ENCODE data around the gene PANK4. TPM values are rescaled to one million over a fixed set of nuclear protein-coding genes. Genes with fewer than 3 reads are reported as not detected.
"Not testable (repeated sequence)": the region's sequence is repeated elsewhere in the genome, so short reads cannot be mapped to it uniquely, and the experiment has no call there.

Gene PANK4
- total and polyA plus RNA-seq, 2 of the 8 experiments (the other 6 are each of a cell fraction or from before 2014, with no cell fraction given): 20.1 to 29.7 TPM

DNA sequence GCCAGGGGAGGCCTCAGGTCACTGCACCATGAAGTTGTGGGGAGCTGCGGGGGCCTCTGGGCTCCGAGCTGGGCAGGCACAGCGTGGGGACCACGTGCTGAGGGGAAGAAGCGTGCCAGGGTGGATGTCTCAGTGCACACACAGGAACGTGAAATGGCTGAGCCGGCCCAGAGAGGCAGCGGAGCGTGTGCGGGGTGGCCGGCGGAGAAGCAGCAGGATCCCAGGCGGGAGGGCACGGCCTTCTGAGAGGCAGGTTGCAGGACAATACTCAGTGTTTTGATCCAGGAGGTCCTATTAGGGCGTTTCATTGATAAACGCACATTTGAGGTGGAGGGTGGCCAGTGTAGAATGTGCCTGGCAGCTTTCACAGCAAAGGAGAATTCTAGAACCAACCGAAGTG is 42.7 kb upstream of the PANK4 start (continued):
- no peak for TF ChIP-seq SIN3A (conservative IDR thresholded peaks at IDR 0.05 in 1 of 2, IDR thresholded peaks at IDR 0.05 in 1 of 2; ENCODE audit: low read depth in 1 of 2, low read length in 2 of 2)
- no peak for TF ChIP-seq HDAC2 (IDR thresholded peaks at IDR 0.05; ENCODE audit: borderline replicate concordance in 1 of 2, low read depth in 2 of 2, low read length in 2 of 2)
- no peak for TF ChIP-seq CHD2 (IDR thresholded peaks at IDR 0.05; ENCODE audit: low read length)
- TF ChIP-seq, protein P1, sequence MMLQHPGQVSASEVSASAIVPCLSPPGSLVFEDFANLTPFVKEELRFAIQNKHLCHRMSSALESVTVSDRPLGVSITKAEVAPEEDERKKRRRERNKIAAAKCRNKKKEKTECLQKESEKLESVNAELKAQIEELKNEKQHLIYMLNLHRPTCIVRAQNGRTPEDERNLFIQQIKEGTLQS (IDR thresholded peaks at IDR 0.05; ENCODE audit: insufficient read depth, low read depth, low read length): no peak
- TF ChIP-seq SUZ12 (IDR thresholded peaks at IDR 0.05; ENCODE audit: low read length): no peak
- no peak for TF ChIP-seq EZH2 (IDR thresholded peaks at IDR 0.05; ENCODE audit: low read depth, low read length, severe bottlenecking)
- no peak for TF ChIP-seq KDM5A (IDR thresholded peaks at IDR 0.05; ENCODE audit: low read length)

DNA sequence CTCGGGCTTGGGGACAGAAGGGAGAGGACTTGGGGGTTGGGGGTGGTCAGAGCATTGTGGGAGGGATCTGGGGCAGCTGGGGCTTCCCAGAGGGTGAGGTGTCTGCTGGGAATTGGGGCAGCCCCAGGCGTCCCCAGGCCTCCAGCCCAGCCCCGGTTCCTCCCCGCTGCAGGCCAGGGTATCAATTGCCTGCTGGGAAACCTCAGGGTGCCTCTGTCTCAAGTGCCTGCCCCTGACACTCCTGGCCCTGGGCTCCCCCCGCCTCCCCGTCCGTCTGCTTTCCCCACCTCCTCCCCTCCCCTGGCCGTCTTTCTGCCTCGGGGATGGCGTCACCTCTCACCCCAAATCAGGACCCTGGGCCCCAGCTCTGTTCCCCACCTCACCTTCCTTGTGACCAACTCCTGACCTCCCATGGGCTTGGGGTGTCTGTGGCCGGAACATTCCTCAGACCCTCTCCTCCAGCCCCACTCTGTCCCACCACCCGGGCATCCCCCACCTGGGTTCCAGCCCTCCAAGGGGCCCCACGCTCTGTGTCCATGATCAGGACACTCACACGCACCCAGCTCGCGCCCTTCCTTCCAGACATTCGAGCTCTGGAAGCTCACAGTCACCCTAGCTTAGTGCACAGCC is 41.9 kb upstream of the PANK4 start:
- WGBS, 2 experiments (ENCODE audit: extremely low coverage in 1 of 2, insufficient coverage in 1 of 2, insufficient read length in 1 of 2, insufficient replicate concordance in 2 of 2, low coverage in 1 of 2, low lambda C conversion rate in 2 of 2, missing lambda C conversion rate in 1 of 2): no CpG with 5 or more reads among the region's 17 CpGs
- H3K9me3 ChIP-seq (ENCODE audit: insufficient read depth in 2 of 2, low read depth in 1 of 2, low read length in 1 of 2); H3K4me2 ChIP-seq (ENCODE audit: insufficient read depth in 1 of 2, low read depth in 2 of 2, low read length in 2 of 2); H2AK5ac ChIP-seq (ENCODE audit: low read depth, low read length); H3K9ac ChIP-seq (replicated peaks in 1 of 4; ENCODE audit: extremely low read depth in 1 of 4, low read depth in 3 of 4, low read length in 3 of 4); POLR2A ChIA-PET (ENCODE audit: partially characterized antibody); FAIRE-seq; H3K79me1 ChIP-seq (ENCODE audit: low read depth, low read length); H3K27me3 ChIP-seq (replicated peaks in 1 of 4; ENCODE audit: control insufficient read depth in 3 of 4, extremely low read depth in 1 of 4, insufficient read depth in 3 of 4, low read length in 3 of 4); H3K4ac ChIP-seq (replicated peaks; ENCODE audit: insufficient read length, low read depth, low read length); H3K23ac ChIP-seq (ENCODE audit: insufficient read length); H3K36me3 ChIP-seq (ENCODE audit: control insufficient read depth in 2 of 4, insufficient read depth in 4 of 4, low read length in 3 of 4); H3K18ac ChIP-seq (ENCODE audit: extremely low read depth, low read length); H3K27ac ChIP-seq (ENCODE audit: low read depth, low read length); H4K5ac ChIP-seq (ENCODE audit: insufficient read length, low read depth, low read length); H2BK5ac ChIP-seq (ENCODE audit: low read depth, low read length); H4K20me1 ChIP-seq (replicated peaks in 1 of 2; ENCODE audit: control insufficient read depth in 1 of 2, insufficient read depth in 2 of 2, low read length in 2 of 2); H2BK20ac ChIP-seq (ENCODE audit: low read length); DNase-seq (ENCODE audit: low read depth in 1 of 2, low spot score in 2 of 2); H2BK120ac ChIP-seq (replicated peaks; ENCODE audit: low read depth, low read length); CTCF ChIA-PET (ENCODE audit: partially characterized antibody); H2BK15ac ChIP-seq (ENCODE audit: low read length); H3K56ac ChIP-seq (replicated peaks; ENCODE audit: insufficient read length, low read depth, low read length); H3K79me2 ChIP-seq (ENCODE audit: control insufficient read depth in 1 of 2, insufficient read depth in 2 of 2, low read length in 2 of 2); H3K4me3 ChIP-seq (ENCODE audit: extremely low read depth in 1 of 4, insufficient read depth in 2 of 4, low read depth in 3 of 4, low read length in 4 of 4); H2AFZ ChIP-seq (ENCODE audit: low read length); H3K14ac ChIP-seq (ENCODE audit: insufficient read length); H4K8ac ChIP-seq (ENCODE audit: extremely low read depth, insufficient read depth, low read length); H3K23me2 ChIP-seq (ENCODE audit: low read depth, low read length); H4K91ac ChIP-seq (replicated peaks; ENCODE audit: insufficient read length, low read length); H3K4me1 ChIP-seq (replicated peaks in 1 of 4; ENCODE audit: control insufficient read depth in 3 of 4, insufficient read depth in 4 of 4, low read length in 3 of 4); H2BK12ac ChIP-seq (ENCODE audit: low read depth, low read length): not testable (repeated sequence)

Data from H1 (cell line).